Muscle of arm (tissue), 12 donors: ENCODE results near the gene COG8. TPM values are rescaled to one million over a fixed set of nuclear protein-coding genes. Genes with fewer than 3 reads are reported as not detected.

Experiments used
- DNase-seq: peaks from one replicate; pipeline ENCODE4 v3.0.0-alpha.2; 2013
- polyA plus RNA-seq, 12 donors: library from polyadenylated mRNA; unstranded; fragments of 120-200 nt; gene quantifications; one replicate each; pipeline ENCODE4 v1.2.1, GENCODE V29; 2013; ENCODE audit not compliant: insufficient read length in 12 of 12

Gene COG8
- polyA plus RNA-seq, 12 donors: 18.5 to 26.9 (median 22.5) TPM; not detected in 1

- no peak for DNase-seq
Measured at GRCh38 chr16:69321080-69321479, 18.3 kb downstream of the COG8 start.

- DNase-seq: no peak
Measured at GRCh38 chr16:69320740-69321073, 18.7 kb downstream of the COG8 start.

GRCh38 chr16:69319826-69320739, 19.3 kb downstream of the COG8 start:
- no peak for DNase-seq

GRCh38 chr16:69319381-69319780, 20.0 kb downstream of the COG8 start:
- DNase-seq: no peak

GRCh38 chr16:69318911-69319289, 20.5 kb downstream of the COG8 start:
- DNase-seq: no peak

- DNase-seq: no peak
Measured at GRCh38 chr16:69318177-69318910, 21.0 kb downstream of the COG8 start.

- DNase-seq: no peak
Measured at GRCh38 chr16:69316595-69317034, 22.7 kb downstream of the COG8 start.

- DNase-seq: no peak
Measured at GRCh38 chr16:69315486-69316311, 23.7 kb downstream of the COG8 start.

- DNase-seq: no peak
Measured at GRCh38 chr16:69314534-69314933, 24.8 kb downstream of the COG8 start.

- no peak for DNase-seq
Measured at GRCh38 chr16:69313469-69313868, 25.9 kb downstream of the COG8 start.

GRCh38 chr16:69311533-69312387, 27.6 kb downstream of the COG8 start:
- no peak for DNase-seq

GRCh38 chr16:69310653-69311532, 28.5 kb downstream of the COG8 start, which contains the start of gene VPS4A:
Gene VPS4A (plus strand): TSS chr16:69311350. CDS start chr16:69311512, 162 bp downstream.
- peak; percentile 97 for DNase-seq

- DNase-seq: no peak
Measured at GRCh38 chr16:69309316-69309715, 30.0 kb downstream of the COG8 start.

- DNase-seq: no peak
Measured at GRCh38 chr16:69307856-69308255, 31.5 kb downstream of the COG8 start.

- no peak for DNase-seq
Measured at GRCh38 chr16:69307091-69307490, 32.3 kb downstream of the COG8 start.

GRCh38 chr16:69306031-69306430, 33.3 kb downstream of the COG8 start:
- no peak for DNase-seq

- no peak for DNase-seq
Measured at GRCh38 chr16:69302301-69302700, 37.1 kb downstream of the COG8 start.

- DNase-seq: no peak
Measured at GRCh38 chr16:69301861-69302260, 37.5 kb downstream of the COG8 start.

GRCh38 chr16:69301187-69301586, 38.2 kb downstream of the COG8 start:
- DNase-seq: no peak

- no peak for DNase-seq
Measured at GRCh38 chr16:69298261-69298660, 41.1 kb downstream of the COG8 start.
